ENCODE measurements around the gene SCN2B.
A peak's percentile ranks its signal among the peaks of the same experiment; 100 is the strongest.

The SCN2B gene

GRCh38 chr11:118219732-118220131, 43.3 kb upstream of the SCN2B start:
- no peak for DNase-seq
- POLR2A ChIA-PET, result no interaction called here
- Histone ChIP-seq H3K4me1 (ENCODE audit: control extremely low read depth in 1 of 4, control insufficient read depth in 4 of 4, insufficient read depth in 4 of 4, low read length in 3 of 4) (peaks cover 44 to 83% (median 66%) of the 10 kb centered on the region in 4 experiments), H3K36me3 (ENCODE audit: control insufficient read depth in 4 of 4, insufficient read depth in 4 of 4, low read length in 3 of 4) (peaks cover 0 to 5% (median 0%) of the 10 kb centered on the region in 4 experiments), H3K4me3 (ENCODE audit: control insufficient read depth in 1 of 7, extremely low read depth in 1 of 7, insufficient read depth in 4 of 7, low read depth in 2 of 7, low read length in 6 of 7) (no peak overlapping the region), H3K27me3 (replicated peaks in 2 of 5; ENCODE audit: control insufficient read depth in 4 of 5, insufficient read depth in 5 of 5, low read length in 4 of 5) (no peaks in the 10 kb centered on the region), H3K27ac (ENCODE audit: insufficient read depth in 1 of 2, low read depth in 1 of 2, low read length in 2 of 2, poor library complexity in 1 of 2, severe bottlenecking in 2 of 2) (no peak overlapping the region), H3K9me3 (ENCODE audit: control extremely low read depth in 1 of 5, control insufficient read depth in 4 of 5, insufficient read depth in 2 of 5, low read depth in 1 of 5, low read length in 4 of 5) (no peaks in the 10 kb centered on the region)
- WGBS (ENCODE audit: insufficient coverage), result 43% methylated on average over 1 of the region's 1 CpG
- CTCF ChIA-PET, result interaction anchor here (1.5 to 3.6 kb wide), 2 partner anchors 19 to 21 kb away, joined by 3 to 13 read pairs; no protein-coding TSS in a partner anchor

GRCh38 chr11:118219244-118219643, 42.8 kb upstream of the SCN2B start:
- no peak overlapping the region for H3K4me3 ChIP-seq (ENCODE audit: control insufficient read depth in 1 of 7, extremely low read depth in 1 of 7, insufficient read depth in 4 of 7, low read depth in 2 of 7, low read length in 6 of 7)
- H3K27ac ChIP-seq (ENCODE audit: insufficient read depth in 1 of 2, low read depth in 1 of 2, low read length in 2 of 2, poor library complexity in 1 of 2, severe bottlenecking in 2 of 2), result no peak overlapping the region
- no peaks in the 10 kb centered on the region for H3K27me3 ChIP-seq (replicated peaks in 2 of 5; ENCODE audit: control insufficient read depth in 4 of 5, insufficient read depth in 5 of 5, low read length in 4 of 5)
- H3K9me3 ChIP-seq (ENCODE audit: control extremely low read depth in 1 of 5, control insufficient read depth in 4 of 5, insufficient read depth in 2 of 5, low read depth in 1 of 5, low read length in 4 of 5), result no peaks in the 10 kb centered on the region
- H3K36me3 ChIP-seq (ENCODE audit: control insufficient read depth in 4 of 4, insufficient read depth in 4 of 4, low read length in 3 of 4), result peaks cover 0 to 5% (median 0%) of the 10 kb centered on the region in 4 experiments
- DNase-seq, result no peak
- peaks cover 41 to 83% (median 67%) of the 10 kb centered on the region in 4 experiments for H3K4me1 ChIP-seq (ENCODE audit: control extremely low read depth in 1 of 4, control insufficient read depth in 4 of 4, insufficient read depth in 4 of 4, low read length in 3 of 4)
- POLR2A ChIA-PET, result no interaction called here
- CTCF ChIA-PET, result interaction anchor here (2.6 to 3.6 kb wide), 2 partner anchors 10 to 21 kb away, joined by 10 to 13 read pairs; no protein-coding TSS in a partner anchor

GRCh38 chr11:118217575-118217974, 41.1 kb upstream of the SCN2B start:
- WGBS (ENCODE audit: insufficient coverage), result 67% methylated on average over 1 of the region's 3 CpGs
- POLR2A ChIA-PET, result no interaction called here
- no peak for DNase-seq

DNA sequence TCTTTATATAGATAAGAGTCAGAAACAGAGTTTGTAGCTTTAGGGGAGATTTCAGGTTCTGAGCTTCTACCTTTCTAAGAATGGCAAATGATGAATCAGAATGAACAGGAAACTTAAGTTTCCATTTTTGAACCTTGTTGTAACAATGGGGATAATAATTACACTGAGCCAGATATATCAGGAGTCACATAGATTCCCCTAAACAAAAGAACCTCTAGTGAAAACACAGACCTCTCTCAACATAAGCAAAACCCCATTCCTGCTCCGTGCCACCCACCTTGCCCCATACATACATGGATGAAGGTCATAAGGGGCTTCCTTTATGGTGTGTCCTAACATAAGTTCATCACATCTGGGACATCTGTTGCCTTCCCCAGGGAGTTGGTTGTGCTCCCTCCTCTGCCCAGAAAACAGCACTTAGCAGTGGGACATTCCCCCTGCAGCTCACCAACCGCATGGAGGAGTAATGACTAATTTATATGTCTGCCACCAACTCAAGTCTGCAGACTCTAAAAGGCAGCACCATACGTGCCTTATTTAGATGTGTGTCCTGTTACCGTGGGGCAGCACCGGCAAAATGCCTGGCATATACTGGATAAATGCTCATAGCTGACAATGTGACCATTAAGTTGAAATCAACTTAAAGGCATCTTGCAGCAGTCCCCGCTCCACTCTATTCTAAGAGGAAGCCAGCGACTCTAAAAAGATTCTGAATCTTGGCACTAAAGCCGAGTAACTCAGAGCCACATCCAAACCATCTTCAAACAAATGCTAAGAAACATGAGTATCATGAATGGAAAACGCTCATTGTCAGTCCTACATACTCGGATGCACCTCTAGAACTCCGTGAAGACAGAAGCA, 40.4 kb upstream of the SCN2B start:
- ChIA-PET CTCF (interaction anchor here (0.7 to 7.1 kb wide), 10 partner anchors 8 to 73 kb away, joined by 3 to 42 read pairs (median 4); partner anchors contain the start of gene JAML), POLR2A (interaction anchor here (0.8 kb wide), 1 partner anchor 10 kb away, joined by 4 read pairs; no protein-coding TSS in a partner anchor)
- no peaks in the 10 kb centered on the region for H3K27me3 ChIP-seq (replicated peaks in 2 of 5; ENCODE audit: control insufficient read depth in 4 of 5, insufficient read depth in 5 of 5, low read length in 4 of 5)
- peak overlapping the region in 3 of 7 experiments; percentile 10 to 35 (median 26) for H3K4me3 ChIP-seq (ENCODE audit: control insufficient read depth in 1 of 7, extremely low read depth in 1 of 7, insufficient read depth in 4 of 7, low read depth in 2 of 7, low read length in 6 of 7)
- H3K36me3 ChIP-seq (ENCODE audit: control insufficient read depth in 4 of 4, insufficient read depth in 4 of 4, low read length in 3 of 4), result peaks cover 0 to 12% (median 0%) of the 10 kb centered on the region in 4 experiments
- peaks cover 41 to 88% (median 80%) of the 10 kb centered on the region in 4 experiments for H3K4me1 ChIP-seq (ENCODE audit: control extremely low read depth in 1 of 4, control insufficient read depth in 4 of 4, insufficient read depth in 4 of 4, low read length in 3 of 4)
- peak in 2 of 3 donors; percentile 54 to 64 for DNase-seq
- 43% methylated on average over 10 of the region's 11 CpGs for WGBS (ENCODE audit: insufficient coverage)
- H3K27ac ChIP-seq (ENCODE audit: insufficient read depth in 1 of 2, low read depth in 1 of 2, low read length in 2 of 2, poor library complexity in 1 of 2, severe bottlenecking in 2 of 2), result no peak overlapping the region
- H3K9me3 ChIP-seq (ENCODE audit: control extremely low read depth in 1 of 5, control insufficient read depth in 4 of 5, insufficient read depth in 2 of 5, low read depth in 1 of 5, low read length in 4 of 5), result no peaks in the 10 kb centered on the region

More at GRCh38 chr11:118217575-118217974, 41.1 kb upstream of the SCN2B start:
- peaks cover 41 to 85% (median 73%) of the 10 kb centered on the region in 4 experiments for H3K4me1 ChIP-seq (ENCODE audit: control extremely low read depth in 1 of 4, control insufficient read depth in 4 of 4, insufficient read depth in 4 of 4, low read length in 3 of 4)
- no peaks in the 10 kb centered on the region for H3K27me3 ChIP-seq (replicated peaks in 2 of 5; ENCODE audit: control insufficient read depth in 4 of 5, insufficient read depth in 5 of 5, low read length in 4 of 5)
- H3K9me3 ChIP-seq (ENCODE audit: control extremely low read depth in 1 of 5, control insufficient read depth in 4 of 5, insufficient read depth in 2 of 5, low read depth in 1 of 5, low read length in 4 of 5), result no peaks in the 10 kb centered on the region
- H3K36me3 ChIP-seq (ENCODE audit: control insufficient read depth in 4 of 4, insufficient read depth in 4 of 4, low read length in 3 of 4), result peaks cover 0 to 5% (median 0%) of the 10 kb centered on the region in 4 experiments
- no peak overlapping the region for H3K27ac ChIP-seq (ENCODE audit: insufficient read depth in 1 of 2, low read depth in 1 of 2, low read length in 2 of 2, poor library complexity in 1 of 2, severe bottlenecking in 2 of 2)
- H3K4me3 ChIP-seq (ENCODE audit: control insufficient read depth in 1 of 7, extremely low read depth in 1 of 7, insufficient read depth in 4 of 7, low read depth in 2 of 7, low read length in 6 of 7), result no peak overlapping the region
- CTCF ChIA-PET, result interaction anchor here (0.9 to 2.6 kb wide), 6 partner anchors 9 to 74 kb away, joined by 3 to 10 read pairs (median 3); no protein-coding TSS in a partner anchor

- Histone ChIP-seq H3K36me3 (ENCODE audit: control insufficient read depth in 4 of 4, insufficient read depth in 4 of 4, low read length in 3 of 4) (peaks cover 0 to 21% (median 2%) of the 10 kb centered on the region in 4 experiments), H3K4me3 (ENCODE audit: control insufficient read depth in 1 of 7, extremely low read depth in 1 of 7, insufficient read depth in 4 of 7, low read depth in 2 of 7, low read length in 6 of 7) (no peak overlapping the region), H3K27me3 (replicated peaks in 2 of 5; ENCODE audit: control insufficient read depth in 4 of 5, insufficient read depth in 5 of 5, low read length in 4 of 5) (no peaks in the 10 kb centered on the region), H3K27ac (ENCODE audit: insufficient read depth in 1 of 2, low read depth in 1 of 2, low read length in 2 of 2, poor library complexity in 1 of 2, severe bottlenecking in 2 of 2) (peak overlapping the region in 1 of 2 experiments; percentile 64), H3K9me3 (ENCODE audit: control extremely low read depth in 1 of 5, control insufficient read depth in 4 of 5, insufficient read depth in 2 of 5, low read depth in 1 of 5, low read length in 4 of 5) (no peaks in the 10 kb centered on the region), H3K4me1 (ENCODE audit: control extremely low read depth in 1 of 4, control insufficient read depth in 4 of 4, insufficient read depth in 4 of 4, low read length in 3 of 4) (peaks cover 42 to 91% (median 78%) of the 10 kb centered on the region in 4 experiments)
- CTCF ChIA-PET, result interaction anchor here (0.7 to 7.1 kb wide), 6 partner anchors 8 to 27 kb away, joined by 3 to 42 read pairs (median 4); partner anchors contain the start of gene JAML
- POLR2A ChIA-PET, result no interaction called here
- peak in 1 of 3 donors; percentile 8 for DNase-seq
- WGBS (ENCODE audit: insufficient coverage), result 80% methylated on average over 1 of the region's 7 CpGs
Observed at GRCh38 chr11:118215765-118216164, 39.3 kb upstream of the SCN2B start.

DNA sequence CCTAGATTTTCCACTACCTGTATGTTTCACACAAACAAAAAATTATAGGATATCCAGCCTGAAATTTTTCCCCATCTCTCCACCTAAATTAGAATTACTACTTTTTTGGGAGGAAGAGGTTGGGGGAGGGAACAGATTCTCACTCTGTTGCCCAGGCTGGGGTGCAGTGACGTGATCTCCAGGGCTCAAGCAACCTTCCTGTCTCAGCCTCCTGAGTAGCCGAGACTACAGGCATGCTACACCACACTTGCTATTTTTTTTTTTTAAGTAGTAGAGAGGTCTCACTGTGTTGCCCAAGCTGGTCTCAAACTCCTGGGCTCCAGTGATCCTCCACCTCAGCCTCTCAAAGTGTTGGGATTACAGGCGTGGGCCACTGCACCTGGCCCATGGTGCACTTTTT, 38.8 kb upstream of the SCN2B start:
- H3K4me3 ChIP-seq (ENCODE audit: control insufficient read depth in 1 of 7, extremely low read depth in 1 of 7, insufficient read depth in 4 of 7, low read depth in 2 of 7, low read length in 6 of 7), result peak overlapping the region in 3 of 7 experiments; percentile 19 to 36 (median 31)
- H3K27me3 ChIP-seq (replicated peaks in 2 of 5; ENCODE audit: control insufficient read depth in 4 of 5, insufficient read depth in 5 of 5, low read length in 4 of 5), result no peaks in the 10 kb centered on the region
- H3K9me3 ChIP-seq (ENCODE audit: control extremely low read depth in 1 of 5, control insufficient read depth in 4 of 5, insufficient read depth in 2 of 5, low read depth in 1 of 5, low read length in 4 of 5), result no peaks in the 10 kb centered on the region
- CTCF ChIA-PET, result interaction anchor here (1.3 to 7.1 kb wide), 7 partner anchors 10 to 81 kb away, joined by 3 to 42 read pairs (median 5); partner anchors contain the start of genes JAML and MPZL2
- H3K4me1 ChIP-seq (ENCODE audit: control extremely low read depth in 1 of 4, control insufficient read depth in 4 of 4, insufficient read depth in 4 of 4, low read length in 3 of 4), result peaks cover 42 to 86% (median 75%) of the 10 kb centered on the region in 4 experiments
- H3K27ac ChIP-seq (ENCODE audit: insufficient read depth in 1 of 2, low read depth in 1 of 2, low read length in 2 of 2, poor library complexity in 1 of 2, severe bottlenecking in 2 of 2), result peak overlapping the region in 1 of 2 experiments; percentile 64
- peak in 2 of 3 donors; percentile 29 to 51 for DNase-seq
- WGBS (ENCODE audit: insufficient coverage), result no CpG with 5 or more reads among the region's 3 CpGs
- peaks cover 0 to 22% (median 2%) of the 10 kb centered on the region in 4 experiments for H3K36me3 ChIP-seq (ENCODE audit: control insufficient read depth in 4 of 4, insufficient read depth in 4 of 4, low read length in 3 of 4)
- POLR2A ChIA-PET, result no interaction called here
